Activated CD8-positive, alpha-beta memory T cell treated with anti-CD3 and anti-CD28 coated beads, Interleukin-2, amount 10 ng/mL, durations not matched to agents 7 days and 5 days (primary cell): ENCODE measurements around the gene SFTA2. TPM values are rescaled to one million over a fixed set of nuclear protein-coding genes. Genes with fewer than 3 reads are reported as not detected.

ENCODE experiments used
- ATAC-seq: fragments of 150-1000 bp; cut with Tn5 transposase; one replicate; pipeline ENCODE4 v1.10.0; 2021; ENCODE audit warnings: moderate library complexity
- CTCF ChIA-PET: fragments of 350-600 bp; sonication (Branson Sonifier 250); formaldehyde crosslinking; loops from one replicate; lab custom pipeline; 2021; ENCODE audit warnings: antibody characterized with exemption; lab: Charles Lee
- DNase-seq: peaks from one replicate; pipeline ENCODE4 v3.0.0-alpha.2; 2020
- H3K27ac Mint-ChIP-seq: one replicate; pipeline ENCODE4 v1.8.0; 2021; ENCODE audit warnings: mild to moderate bottlenecking, mixed read lengths
- H3K27me3 Mint-ChIP-seq: one replicate; pipeline ENCODE4 v1.8.0; 2021; ENCODE audit warnings: mixed read lengths
- H3K36me3 Mint-ChIP-seq: one replicate; pipeline ENCODE4 v1.8.0; 2021; ENCODE audit warnings: mild to moderate bottlenecking, mixed read lengths
- H3K4me1 Mint-ChIP-seq: one replicate; pipeline ENCODE4 v1.8.0; 2021; ENCODE audit warnings: mixed read lengths
- H3K4me3 Mint-ChIP-seq: one replicate; pipeline ENCODE4 v1.8.0; 2021; ENCODE audit warnings: mild to moderate bottlenecking, moderate library complexity, mixed read lengths
- H3K9me3 Mint-ChIP-seq: one replicate; pipeline ENCODE4 v1.8.0; 2022; ENCODE audit warnings: low read depth, mixed read lengths
- microRNA-seq: library from miRNA; unstranded; fragments of <30 nt; microRNA quantifications from one replicate; pipeline ENCODE4 v1.2.0, GENCODE V29; 2022
- total RNA-seq, 2 experiments: library from RNA; stranded (reverse); gene quantifications; one replicate each; pipeline ENCODE4 v1.2.3, GENCODE V29; 2021

The SFTA2 gene
- total RNA-seq, 2 experiments from 2014 or later: not detected

GRCh38 chr6:30882759-30883684 is 48.9 kb downstream of the SFTA2 start:
- ATAC-seq (no peak), DNase-seq (no peak)
- Mint-ChIP-seq H3K27ac (no peak overlapping the region), H3K4me3 (peak overlapping the region; percentile 48), H3K4me1 (peaks cover 11% of the 10 kb centered on the region), H3K27me3 (peaks cover 21% of the 10 kb centered on the region), H3K9me3 (no peaks in the 10 kb centered on the region), H3K36me3 (no peaks in the 10 kb centered on the region)
- CTCF ChIA-PET: interaction anchor here (1.0 to 11.2 kb wide), 7 partner anchors 32 to 429 kb away, joined by 3 to 191 read pairs (median 6); partner anchors contain the start of gene VARS2

GRCh38 chr6:30882204-30882758 is 49.7 kb downstream of the SFTA2 start:
- DNase-seq: no peak
- H3K4me1 Mint-ChIP-seq: peaks cover 17% of the 10 kb centered on the region
- CTCF ChIA-PET: interaction anchor here (1.0 to 11.2 kb wide), 5 partner anchors 56 to 429 kb away, joined by 3 to 191 read pairs (median 4); no protein-coding TSS in a partner anchor
- ATAC-seq: no peak
- H3K4me3 Mint-ChIP-seq: no peak overlapping the region
- peaks cover 21% of the 10 kb centered on the region for H3K27me3 Mint-ChIP-seq
- H3K9me3 Mint-ChIP-seq: no peaks in the 10 kb centered on the region
- no peaks in the 10 kb centered on the region for H3K36me3 Mint-ChIP-seq
- H3K27ac Mint-ChIP-seq: no peak overlapping the region

GRCh38 chr6:30881392-30882203 is 50.4 kb downstream of the SFTA2 start:
- no peak for ATAC-seq
- no peaks in the 10 kb centered on the region for H3K9me3 Mint-ChIP-seq
- peaks cover 21% of the 10 kb centered on the region for H3K27me3 Mint-ChIP-seq
- CTCF ChIA-PET: interaction anchor here (0.7 to 11.2 kb wide), 6 partner anchors 32 to 428 kb away, joined by 3 to 191 read pairs (median 4); partner anchors contain the start of gene VARS2
- H3K36me3 Mint-ChIP-seq: no peaks in the 10 kb centered on the region
- H3K4me1 Mint-ChIP-seq: peaks cover 21% of the 10 kb centered on the region
- no peak overlapping the region for H3K27ac Mint-ChIP-seq
- no peak for DNase-seq
- no peak overlapping the region for H3K4me3 Mint-ChIP-seq

Small RNA genes lying within 50 kb of the gene (microRNA-seq; reads per million reads assigned to microRNA genes)
- not detected for gene MIR4640

Other genes starting within 250 kb of the SFTA2 start
- 100 to 1,000 TPM; 257 to 293 TPM for gene PPP1R18, start 245.5 kb downstream of the SFTA2 start, total RNA-seq
- 10 to 100 TPM; 30.2 to 36.4 TPM for gene NRM, start 241.2 kb downstream of the SFTA2 start, total RNA-seq
- gene MDC1, start 214.9 kb downstream of the SFTA2 start, total RNA-seq: 10 to 100 TPM; 67.4 to 83.9 TPM
- 1,000 to 10,000 TPM; 1,499 to 1,522 TPM for gene TUBB, start 211.8 kb downstream of the SFTA2 start, total RNA-seq
- 100 to 1,000 TPM; 165 to 184 TPM for gene FLOT1, start 189.5 kb downstream of the SFTA2 start, total RNA-seq
- gene IER3, start 187.6 kb downstream of the SFTA2 start, total RNA-seq: 10 to 100 TPM in 1 of 2 experiments, 1 to 10 TPM in 1; 10.0 to 62.7 TPM
- 1 to 10 TPM; 3.8 to 4.9 TPM for gene DDR1, start 47.7 kb downstream of the SFTA2 start, total RNA-seq
- 10 to 100 TPM; 30.0 to 34.9 TPM for gene GTF2H4, start 24.0 kb downstream of the SFTA2 start, total RNA-seq
- 10 to 100 TPM; 46.6 to 54.1 TPM for gene VARS2, start 17.9 kb downstream of the SFTA2 start, total RNA-seq
- gene MUCL3, start 8.8 kb upstream of the SFTA2 start, total RNA-seq: not detected
- not detected for gene MUC21, start 51.5 kb upstream of the SFTA2 start, total RNA-seq
- gene MUC22, start 78.3 kb upstream of the SFTA2 start, total RNA-seq: not detected
- gene C6orf15, start 180.4 kb upstream of the SFTA2 start, total RNA-seq: not detected
- gene PSORS1C1, start 182.6 kb upstream of the SFTA2 start, total RNA-seq: under 1 TPM in 1 of 2 experiments, not detected in 1; 0.26 TPM
- not detected for gene CDSN, start 188.3 kb upstream of the SFTA2 start, total RNA-seq
- not detected for gene PSORS1C2, start 206.9 kb upstream of the SFTA2 start, total RNA-seq
- 10 to 100 TPM; 48.3 to 57.9 TPM for gene CCHCR1, start 225.6 kb upstream of the SFTA2 start, total RNA-seq
- 100 to 1,000 TPM; 100 to 106 TPM for gene TCF19, start 226.4 kb upstream of the SFTA2 start, total RNA-seq
- gene POU5F1, start 238.5 kb upstream of the SFTA2 start, total RNA-seq: not detected